ENCODE results near the gene MACROH2A2. TPM values are rescaled to one million over a fixed set of nuclear protein-coding genes. Genes with fewer than 3 reads are reported as not detected.

MACROH2A2 gene
- total and polyA plus RNA-seq, 2 of the 13 experiments (the other 11 are each of a cell fraction or from before 2014, with no cell fraction given), result 9.8 to 43.1 TPM

GRCh38 chr10:70052462-70053217, at the start of gene MACROH2A2 (continued):
- TF ChIP-seq USF2 (IDR thresholded peaks at IDR 0.05; ENCODE audit: low read depth, low read length), result no peak
- no peak for TF ChIP-seq USF2 (CRISPR knock-in tag; IDR thresholded peaks at IDR 0.05; ENCODE audit: borderline replicate concordance)
- TF ChIP-seq, protein P1, sequence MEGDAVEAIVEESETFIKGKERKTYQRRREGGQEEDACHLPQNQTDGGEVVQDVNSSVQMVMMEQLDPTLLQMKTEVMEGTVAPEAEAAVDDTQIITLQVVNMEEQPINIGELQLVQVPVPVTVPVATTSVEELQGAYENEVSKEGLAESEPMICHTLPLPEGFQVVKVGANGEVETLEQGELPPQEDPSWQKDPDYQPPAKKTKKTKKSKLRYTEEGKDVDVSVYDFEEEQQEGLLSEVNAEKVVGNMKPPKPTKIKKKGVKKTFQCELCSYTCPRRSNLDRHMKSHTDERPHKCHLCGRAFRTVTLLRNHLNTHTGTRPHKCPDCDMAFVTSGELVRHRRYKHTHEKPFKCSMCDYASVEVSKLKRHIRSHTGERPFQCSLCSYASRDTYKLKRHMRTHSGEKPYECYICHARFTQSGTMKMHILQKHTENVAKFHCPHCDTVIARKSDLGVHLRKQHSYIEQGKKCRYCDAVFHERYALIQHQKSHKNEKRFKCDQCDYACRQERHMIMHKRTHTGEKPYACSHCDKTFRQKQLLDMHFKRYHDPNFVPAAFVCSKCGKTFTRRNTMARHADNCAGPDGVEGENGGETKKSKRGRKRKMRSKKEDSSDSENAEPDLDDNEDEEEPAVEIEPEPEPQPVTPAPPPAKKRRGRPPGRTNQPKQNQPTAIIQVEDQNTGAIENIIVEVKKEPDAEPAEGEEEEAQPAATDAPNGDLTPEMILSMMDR (CRISPR knock-in tag; IDR thresholded peaks at IDR 0.05), result peak; percentile 73
- TF ChIP-seq, protein P2, sequence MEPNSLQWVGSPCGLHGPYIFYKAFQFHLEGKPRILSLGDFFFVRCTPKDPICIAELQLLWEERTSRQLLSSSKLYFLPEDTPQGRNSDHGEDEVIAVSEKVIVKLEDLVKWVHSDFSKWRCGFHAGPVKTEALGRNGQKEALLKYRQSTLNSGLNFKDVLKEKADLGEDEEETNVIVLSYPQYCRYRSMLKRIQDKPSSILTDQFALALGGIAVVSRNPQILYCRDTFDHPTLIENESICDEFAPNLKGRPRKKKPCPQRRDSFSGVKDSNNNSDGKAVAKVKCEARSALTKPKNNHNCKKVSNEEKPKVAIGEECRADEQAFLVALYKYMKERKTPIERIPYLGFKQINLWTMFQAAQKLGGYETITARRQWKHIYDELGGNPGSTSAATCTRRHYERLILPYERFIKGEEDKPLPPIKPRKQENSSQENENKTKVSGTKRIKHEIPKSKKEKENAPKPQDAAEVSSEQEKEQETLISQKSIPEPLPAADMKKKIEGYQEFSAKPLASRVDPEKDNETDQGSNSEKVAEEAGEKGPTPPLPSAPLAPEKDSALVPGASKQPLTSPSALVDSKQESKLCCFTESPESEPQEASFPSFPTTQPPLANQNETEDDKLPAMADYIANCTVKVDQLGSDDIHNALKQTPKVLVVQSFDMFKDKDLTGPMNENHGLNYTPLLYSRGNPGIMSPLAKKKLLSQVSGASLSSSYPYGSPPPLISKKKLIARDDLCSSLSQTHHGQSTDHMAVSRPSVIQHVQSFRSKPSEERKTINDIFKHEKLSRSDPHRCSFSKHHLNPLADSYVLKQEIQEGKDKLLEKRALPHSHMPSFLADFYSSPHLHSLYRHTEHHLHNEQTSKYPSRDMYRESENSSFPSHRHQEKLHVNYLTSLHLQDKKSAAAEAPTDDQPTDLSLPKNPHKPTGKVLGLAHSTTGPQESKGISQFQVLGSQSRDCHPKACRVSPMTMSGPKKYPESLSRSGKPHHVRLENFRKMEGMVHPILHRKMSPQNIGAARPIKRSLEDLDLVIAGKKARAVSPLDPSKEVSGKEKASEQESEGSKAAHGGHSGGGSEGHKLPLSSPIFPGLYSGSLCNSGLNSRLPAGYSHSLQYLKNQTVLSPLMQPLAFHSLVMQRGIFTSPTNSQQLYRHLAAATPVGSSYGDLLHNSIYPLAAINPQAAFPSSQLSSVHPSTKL (CRISPR knock-in tag; IDR thresholded peaks at IDR 0.05), result peak; percentile 27; the same call in 1 of the 2 replicates
- TF ChIP-seq, protein P3, sequence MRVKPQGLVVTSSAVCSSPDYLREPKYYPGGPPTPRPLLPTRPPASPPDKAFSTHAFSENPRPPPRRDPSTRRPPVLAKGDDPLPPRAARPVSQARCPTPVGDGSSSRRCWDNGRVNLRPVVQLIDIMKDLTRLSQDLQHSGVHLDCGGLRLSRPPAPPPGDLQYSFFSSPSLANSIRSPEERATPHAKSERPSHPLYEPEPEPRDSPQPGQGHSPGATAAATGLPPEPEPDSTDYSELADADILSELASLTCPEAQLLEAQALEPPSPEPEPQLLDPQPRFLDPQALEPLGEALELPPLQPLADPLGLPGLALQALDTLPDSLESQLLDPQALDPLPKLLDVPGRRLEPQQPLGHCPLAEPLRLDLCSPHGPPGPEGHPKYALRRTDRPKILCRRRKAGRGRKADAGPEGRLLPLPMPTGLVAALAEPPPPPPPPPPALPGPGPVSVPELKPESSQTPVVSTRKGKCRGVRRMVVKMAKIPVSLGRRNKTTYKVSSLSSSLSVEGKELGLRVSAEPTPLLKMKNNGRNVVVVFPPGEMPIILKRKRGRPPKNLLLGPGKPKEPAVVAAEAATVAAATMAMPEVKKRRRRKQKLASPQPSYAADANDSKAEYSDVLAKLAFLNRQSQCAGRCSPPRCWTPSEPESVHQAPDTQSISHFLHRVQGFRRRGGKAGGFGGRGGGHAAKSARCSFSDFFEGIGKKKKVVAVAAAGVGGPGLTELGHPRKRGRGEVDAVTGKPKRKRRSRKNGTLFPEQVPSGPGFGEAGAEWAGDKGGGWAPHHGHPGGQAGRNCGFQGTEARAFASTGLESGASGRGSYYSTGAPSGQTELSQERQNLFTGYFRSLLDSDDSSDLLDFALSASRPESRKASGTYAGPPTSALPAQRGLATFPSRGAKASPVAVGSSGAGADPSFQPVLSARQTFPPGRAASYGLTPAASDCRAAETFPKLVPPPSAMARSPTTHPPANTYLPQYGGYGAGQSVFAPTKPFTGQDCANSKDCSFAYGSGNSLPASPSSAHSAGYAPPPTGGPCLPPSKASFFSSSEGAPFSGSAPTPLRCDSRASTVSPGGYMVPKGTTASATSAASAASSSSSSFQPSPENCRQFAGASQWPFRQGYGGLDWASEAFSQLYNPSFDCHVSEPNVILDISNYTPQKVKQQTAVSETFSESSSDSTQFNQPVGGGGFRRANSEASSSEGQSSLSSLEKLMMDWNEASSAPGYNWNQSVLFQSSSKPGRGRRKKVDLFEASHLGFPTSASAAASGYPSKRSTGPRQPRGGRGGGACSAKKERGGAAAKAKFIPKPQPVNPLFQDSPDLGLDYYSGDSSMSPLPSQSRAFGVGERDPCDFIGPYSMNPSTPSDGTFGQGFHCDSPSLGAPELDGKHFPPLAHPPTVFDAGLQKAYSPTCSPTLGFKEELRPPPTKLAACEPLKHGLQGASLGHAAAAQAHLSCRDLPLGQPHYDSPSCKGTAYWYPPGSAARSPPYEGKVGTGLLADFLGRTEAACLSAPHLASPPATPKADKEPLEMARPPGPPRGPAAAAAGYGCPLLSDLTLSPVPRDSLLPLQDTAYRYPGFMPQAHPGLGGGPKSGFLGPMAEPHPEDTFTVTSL (CRISPR knock-in tag; IDR thresholded peaks at IDR 0.05; ENCODE audit: borderline replicate concordance), result no peak
- TF ChIP-seq KLF15 (CRISPR knock-in tag; IDR thresholded peaks at IDR 0.05; ENCODE audit: borderline replicate concordance), result peak; percentile 22; the same call in 1 of the 2 replicates
- no peak for TF ChIP-seq SOX6 (IDR thresholded peaks at IDR 0.05)
- peak; percentile 62 for TF ChIP-seq SOX6 (CRISPR knock-in tag; IDR thresholded peaks at IDR 0.05)
- TF ChIP-seq RFX3 (CRISPR knock-in tag; IDR thresholded peaks at IDR 0.05), result no peak
- TF ChIP-seq KLF11 (CRISPR knock-in tag; IDR thresholded peaks at IDR 0.05), result no peak
- TF ChIP-seq ZNF333 (CRISPR knock-in tag; IDR thresholded peaks at IDR 0.05; ENCODE audit: borderline replicate concordance), result no peak; the same call in 1 of the 2 replicates
- no peak for TF ChIP-seq ATM (IDR thresholded peaks at IDR 0.05; ENCODE audit: borderline replicate concordance)
- TF ChIP-seq ZBTB21 (CRISPR knock-in tag; IDR thresholded peaks at IDR 0.05), result no peak
- no peak for TF ChIP-seq RAD51 (IDR thresholded peaks at IDR 0.05; ENCODE audit: borderline replicate concordance)
- TF ChIP-seq SPEN (CRISPR knock-in tag; IDR thresholded peaks at IDR 0.05; ENCODE audit: low read depth), result peak; percentile 35; the same call in 1 of the 2 replicates
- TF ChIP-seq ZNF556 (CRISPR knock-in tag; IDR thresholded peaks at IDR 0.05; ENCODE audit: borderline replicate concordance), result no peak; the same call in 1 of the 2 replicates
